HG03025 (cell line): ENCODE data around the gene SWAP70.

Experiments
- ATAC-seq: cut with Tn5 transposase; IDR thresholded peaks from one replicate; pipeline ENCODE4 v1.9.1; 2021; ENCODE audit warnings: mild to moderate bottlenecking, moderate library complexity; ENCODE audit not compliant: unreplicated experiment, low FRiP score

The SWAP70 gene

DNA sequence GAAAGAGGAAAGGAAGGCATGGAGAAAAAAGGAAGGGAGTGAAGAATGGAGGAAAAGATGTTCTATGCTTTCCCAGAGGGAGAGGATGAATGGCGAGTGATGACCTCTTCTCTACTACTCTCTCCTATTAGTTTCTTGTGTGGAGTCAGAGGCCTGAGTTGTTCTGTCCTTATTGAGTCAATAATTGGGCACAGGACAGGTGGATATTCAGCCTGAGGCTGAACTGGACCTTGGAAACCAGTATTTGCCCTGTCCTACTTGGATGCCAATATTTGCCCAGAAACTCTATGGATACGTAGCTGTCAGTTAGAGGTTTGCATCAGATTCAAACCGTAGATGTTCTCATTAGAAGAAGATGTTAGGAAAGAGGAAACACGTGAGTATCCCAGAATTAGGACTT, 17.6 kb upstream of the SWAP70 start:
- ATAC-seq: no peak

GRCh38 chr11:9651481-9651880, 12.4 kb upstream of the SWAP70 start:
- ATAC-seq: no peak

DNA sequence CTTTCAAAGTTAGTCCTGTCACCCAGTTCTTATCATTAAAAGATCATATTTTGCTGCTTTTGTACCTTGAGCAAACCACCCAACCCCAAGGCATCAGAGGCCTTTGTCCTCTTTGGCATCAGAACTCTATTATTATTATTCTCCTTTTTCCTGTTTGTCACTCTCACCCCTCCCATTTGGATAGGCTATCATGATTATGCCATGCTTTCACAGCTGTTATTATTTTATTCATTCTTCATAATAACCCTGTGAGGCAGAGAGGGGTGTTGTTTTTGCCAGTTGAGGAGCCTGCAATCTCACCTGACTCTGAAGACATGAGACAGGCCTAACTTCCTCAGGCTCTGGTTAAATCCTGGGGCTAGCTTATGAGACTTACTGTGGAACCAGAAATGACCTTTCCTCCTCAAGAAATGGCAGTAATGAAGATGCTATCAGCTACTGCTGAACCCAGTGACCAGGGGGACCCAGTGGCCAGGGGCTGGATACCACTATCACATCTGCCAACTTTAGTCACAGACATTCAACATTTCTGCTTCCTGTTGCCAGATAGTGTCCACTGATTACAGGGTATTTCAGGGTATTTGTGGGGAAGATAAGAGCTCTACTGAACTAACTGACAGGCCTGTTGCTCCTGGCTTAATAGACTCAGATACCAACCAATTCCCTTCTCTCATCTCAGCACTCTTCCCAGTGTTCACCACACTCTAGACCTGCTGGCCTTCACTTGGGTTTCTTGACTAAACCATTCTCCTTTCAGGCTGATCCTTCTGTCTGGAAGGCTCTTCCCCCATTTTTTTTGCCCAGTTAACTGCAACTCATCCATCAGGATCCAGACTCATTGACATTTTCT, 11.8 kb upstream of the SWAP70 start:
- no peak for ATAC-seq

GRCh38 chr11:9653871-9654270, 10.0 kb upstream of the SWAP70 start:
- ATAC-seq: no peak

GRCh38 chr11:9656864-9657263, 7.0 kb upstream of the SWAP70 start:
- ATAC-seq: no peak

GRCh38 chr11:9657531-9657930, 6.3 kb upstream of the SWAP70 start:
- ATAC-seq: no peak

DNA sequence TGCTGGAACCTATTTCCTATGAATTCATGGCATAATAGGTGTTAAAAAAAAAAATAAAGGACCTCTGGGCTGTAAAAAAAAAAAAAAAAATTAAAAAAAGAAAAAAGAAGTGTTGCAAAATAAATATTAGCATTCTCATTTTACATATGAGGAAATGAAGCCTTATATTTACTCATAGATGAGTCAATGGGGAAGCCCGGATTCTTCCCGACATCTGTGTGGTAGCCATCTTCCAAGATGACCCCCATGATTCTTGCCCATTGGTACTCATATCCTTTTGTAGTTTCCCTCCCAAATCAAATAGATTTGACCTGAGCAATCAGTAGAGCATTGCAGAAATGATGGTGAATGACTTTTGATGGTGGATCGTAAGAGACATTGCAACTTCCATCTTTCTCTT, 3.0 kb upstream of the SWAP70 start:
- ATAC-seq: no peak

DNA sequence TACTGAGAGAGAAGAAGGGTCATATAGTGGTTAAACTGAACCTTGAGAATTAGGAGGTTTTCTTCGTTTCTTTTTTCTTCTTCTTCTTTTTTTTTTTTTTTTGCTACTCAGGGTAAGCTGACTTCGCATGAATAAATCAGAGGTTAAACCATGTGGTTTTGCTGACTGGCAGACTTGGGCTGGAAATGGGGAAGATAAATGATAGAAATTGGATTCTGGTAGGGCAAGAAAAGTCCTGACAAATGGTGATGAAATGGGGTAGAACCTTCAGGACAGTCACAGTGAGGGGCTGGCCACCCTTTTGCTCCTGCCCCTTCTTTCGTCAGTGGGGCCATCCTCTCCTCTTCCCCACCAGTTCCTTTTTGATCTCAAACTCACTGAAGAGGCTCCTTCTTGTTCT, 1.6 kb upstream of the SWAP70 start:
- no peak for ATAC-seq

GRCh38 chr11:9664276-9665171, 647 bp downstream of the SWAP70 start:
- peak; percentile 48 for ATAC-seq

- ATAC-seq: no peak
Measured at GRCh38 chr11:9665749-9666148, 1.9 kb downstream of the SWAP70 start.

GRCh38 chr11:9669954-9670353, 6.1 kb downstream of the SWAP70 start:
- no peak for ATAC-seq

GRCh38 chr11:9672288-9672916, 8.5 kb downstream of the SWAP70 start:
- ATAC-seq: no peak

DNA sequence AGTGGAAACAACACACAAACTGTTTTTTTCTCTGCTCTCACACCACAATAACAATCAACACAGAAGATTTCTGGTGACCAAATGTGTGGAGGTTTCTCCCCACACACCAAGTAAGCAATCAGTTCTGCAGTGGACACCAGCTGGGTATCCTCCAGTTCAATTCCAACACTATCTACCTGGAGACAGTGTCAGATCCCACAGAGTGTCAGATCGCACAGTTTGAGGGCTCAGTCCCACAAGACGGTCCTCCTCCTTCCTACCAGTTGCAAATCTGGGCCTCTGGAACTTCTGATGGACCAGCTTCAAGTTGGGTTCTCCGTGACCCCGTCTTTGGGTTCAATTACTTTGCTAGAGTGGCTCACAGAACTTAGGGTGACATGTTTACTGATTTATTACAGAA, 9.0 kb downstream of the SWAP70 start:
- no peak for ATAC-seq

DNA sequence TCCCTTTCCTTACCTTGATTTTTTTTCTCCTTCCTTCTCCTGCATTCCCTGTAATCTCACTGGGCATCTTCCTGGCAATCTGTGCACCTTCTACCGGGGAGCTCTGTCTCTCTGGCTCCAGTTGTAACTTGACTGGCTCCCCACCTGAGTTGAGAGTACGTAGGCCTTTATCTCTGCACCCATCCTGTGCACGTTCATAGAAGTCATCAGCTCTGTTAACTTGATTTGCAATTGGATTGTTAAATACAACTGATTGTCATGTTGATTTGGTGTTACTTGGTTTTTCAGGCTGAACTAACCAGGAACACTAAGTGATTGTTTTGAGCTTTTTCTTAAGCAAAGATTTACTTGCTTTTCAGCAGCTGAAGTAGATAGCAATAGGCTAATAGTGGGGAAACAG, 11.8 kb downstream of the SWAP70 start:
- no peak for ATAC-seq

DNA sequence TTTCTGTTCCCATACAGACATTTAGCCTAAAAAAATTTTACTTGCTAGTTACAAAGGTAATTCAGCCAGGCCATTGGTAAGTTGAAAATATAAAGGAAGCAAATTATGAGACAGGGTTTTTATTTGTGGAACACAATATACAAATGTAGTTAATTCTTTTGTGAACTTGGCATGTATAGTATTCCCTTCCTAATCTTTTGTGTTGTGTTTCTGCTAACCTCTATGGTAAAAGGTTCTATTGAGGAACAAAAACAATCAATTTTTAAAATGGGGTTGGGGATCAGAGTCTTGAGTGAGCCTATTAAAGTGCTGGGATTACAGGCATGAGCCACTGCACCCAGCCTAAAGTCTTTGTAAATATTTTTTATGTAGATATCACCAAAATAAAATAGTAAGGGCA, 14.1 kb downstream of the SWAP70 start:
- ATAC-seq: no peak

GRCh38 chr11:9678576-9678975, 14.7 kb downstream of the SWAP70 start:
- no peak for ATAC-seq

DNA sequence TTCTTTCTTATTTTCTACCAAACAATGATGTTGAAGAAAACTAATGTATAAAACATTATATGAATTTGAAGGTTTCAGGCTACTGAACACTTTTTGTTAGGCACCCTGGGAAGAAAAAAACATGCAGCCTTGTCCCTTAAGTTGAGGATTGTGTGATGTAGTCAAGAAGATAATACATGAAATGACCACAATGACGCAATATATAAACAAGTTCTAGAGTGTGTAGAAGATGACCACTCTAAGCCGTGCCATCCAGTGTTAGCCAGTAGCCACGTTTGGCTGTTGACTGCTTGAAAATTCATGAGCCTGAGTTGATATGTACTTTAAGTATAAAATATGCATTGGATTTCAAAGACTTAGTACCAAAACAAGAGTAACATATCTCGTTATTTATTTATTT, 16.2 kb downstream of the SWAP70 start:
- no peak for ATAC-seq

DNA sequence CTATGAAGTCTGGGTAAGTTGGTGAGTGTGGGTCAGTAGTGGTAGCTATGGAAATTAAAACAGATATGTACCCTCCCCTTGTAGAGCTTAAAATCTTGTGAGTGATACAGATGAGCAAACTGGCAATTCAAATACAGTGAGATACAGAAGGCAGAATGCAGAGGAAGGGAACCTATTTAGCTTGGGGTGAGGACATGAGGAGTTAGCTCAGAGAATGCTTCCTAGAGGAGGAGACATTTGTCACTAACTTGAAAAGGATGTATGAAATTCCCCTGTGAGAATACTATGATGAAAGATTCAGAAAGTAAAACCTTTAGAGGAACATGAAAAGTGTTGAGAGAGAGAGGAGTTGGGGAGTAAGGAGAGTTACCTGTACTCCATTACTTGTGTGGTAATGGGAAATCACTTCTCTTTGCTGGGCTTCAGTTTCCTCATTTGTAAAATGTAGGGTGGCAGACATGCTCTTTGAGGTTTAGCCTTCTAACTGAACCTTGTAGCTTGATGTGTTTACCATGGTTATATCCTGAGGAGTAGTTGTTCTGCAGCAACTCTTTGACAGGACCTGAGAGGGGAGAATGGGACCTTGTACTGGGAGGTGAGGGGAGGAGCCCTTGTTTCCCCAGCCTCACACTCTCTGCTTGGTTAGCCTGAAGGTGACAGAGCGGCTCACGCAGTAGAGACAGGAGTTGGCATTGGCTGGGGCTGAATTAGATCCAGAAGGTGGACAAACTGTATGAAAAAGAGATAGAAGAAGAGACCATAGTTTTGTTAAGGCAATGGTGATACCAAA, 17.9 kb downstream of the SWAP70 start:
- ATAC-seq: no peak

DNA sequence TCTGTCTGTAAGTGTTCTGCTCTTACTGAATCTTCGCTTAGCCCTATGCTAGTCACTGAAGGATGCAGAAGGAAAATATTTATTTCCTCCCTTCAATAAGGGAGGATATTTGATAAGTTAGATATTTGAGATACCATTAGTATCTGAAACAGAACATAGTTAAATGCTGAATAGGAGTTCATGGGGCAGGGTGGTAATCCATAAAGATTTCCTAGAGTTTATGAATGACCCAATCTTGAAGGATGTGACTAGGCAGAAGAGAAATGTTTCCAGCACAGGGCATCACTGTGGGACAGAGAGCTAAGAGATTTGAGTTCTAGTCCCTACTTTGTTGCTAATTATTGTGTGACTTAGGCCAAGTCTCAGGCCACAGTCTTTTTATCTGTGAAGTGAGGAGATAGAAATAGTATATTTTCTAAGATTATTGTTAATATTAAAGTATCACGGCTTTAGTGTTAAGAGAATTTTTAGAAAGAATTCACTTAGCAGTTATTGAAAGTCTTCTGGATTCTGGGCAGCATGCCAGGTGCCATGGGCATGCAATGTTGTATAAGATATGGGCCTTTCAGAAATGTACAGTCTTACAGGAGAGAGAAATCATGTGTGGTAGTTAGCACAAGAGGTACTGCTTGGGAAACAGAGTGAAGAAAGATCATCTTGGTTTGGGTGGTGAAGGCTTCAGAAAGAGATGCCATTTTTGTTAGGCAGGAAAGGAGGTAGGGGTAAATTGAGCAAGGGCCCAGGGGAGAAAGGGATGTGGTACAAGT, 24.0 kb downstream of the SWAP70 start:
- ATAC-seq: no peak
